PC-9 (cell line): ENCODE results near the gene PTPN9.

Experiments
- CTCF ChIP-seq: fragments of 200-600 bp; sonication (generic); conservative IDR thresholded peaks from 2 replicates; pipeline ENCODE4 v1.6.1; 2017; ENCODE audit warnings: mixed run types, antibody characterized with exemption, mild to moderate bottlenecking, moderate library complexity
- EZH2 ChIP-seq: fragments of 200-600 bp; sonication (generic); IDR thresholded peaks from 2 replicates; pipeline ENCODE4 v1.8.0; 2017; ENCODE audit warnings: antibody characterized with exemption, low read depth

- TF ChIP-seq CTCF = no peak
- TF ChIP-seq EZH2 = no peak
These were observed 123.6 kb downstream of the PTPN9 start for GRCh38 chr15:75455424-75455981.
